H1 (cell line): ENCODE data around the gene RMND1. TPM values are rescaled to one million over a fixed set of nuclear protein-coding genes. Genes with fewer than 3 reads are reported as not detected.

ENCODE experiments used
- CTCF ChIA-PET: fragments of 300-600 bp; sonication (Branson Sonifier 250); formaldehyde crosslinking; loops from one replicate; lab custom pipeline; 2021; ENCODE audit not compliant: partially characterized antibody; lab: Charles Lee
- POLR2A ChIA-PET: fragments of 300-600 bp; sonication (Branson Sonifier 250); formaldehyde crosslinking; loops from one replicate; lab custom pipeline; 2021; ENCODE audit warnings: inconsistent platforms; ENCODE audit not compliant: partially characterized antibody; lab: Charles Lee
- DNase-seq, 2 experiments: peaks; one replicate each; pipeline versions ENCODE4 v3.0.0 to v3.0.0-alpha.2; 2010 to 2022; ENCODE audit warnings: low spot score in 2 of 2, low read depth in 1 of 2, mixed read lengths in 1 of 2
- FAIRE-seq: peaks from 2 replicates; lab custom pipeline; 2011; peaks lifted over from hg19 to GRCh38; lab: Jason Lieb, UNC
- H2AFZ ChIP-seq: 2 replicates; pipeline ENCODE4 v1.8.1; 2012; ENCODE audit warnings: low read length, inconsistent platforms
- H2AK5ac ChIP-seq: 2 replicates; pipeline ENCODE4 v1.6.1; 2013; ENCODE audit warnings: low read depth, low read length
- H2BK120ac ChIP-seq: replicated peaks from 2 replicates; pipeline ENCODE3; 2013; ENCODE audit warnings: low read depth, low read length, inconsistent platforms
- H2BK12ac ChIP-seq: 2 replicates; pipeline ENCODE4 v1.6.1; 2013; ENCODE audit warnings: low read depth, low read length
- H2BK15ac ChIP-seq: 2 replicates; pipeline ENCODE4 v1.6.1; 2013; ENCODE audit warnings: low read length
- H2BK20ac ChIP-seq: 2 replicates; pipeline ENCODE4 v1.6.1; 2013; ENCODE audit warnings: low read length
- H2BK5ac ChIP-seq: 2 replicates; pipeline ENCODE4 v1.6.1; 2013; ENCODE audit warnings: low read depth, low read length
- H3K14ac ChIP-seq: 2 replicates; pipeline ENCODE4 v1.6.1; 2013; ENCODE audit warnings: inconsistent platforms; ENCODE audit not compliant: insufficient read length
- H3K18ac ChIP-seq: 2 replicates; pipeline ENCODE4 v1.6.1; 2013; ENCODE audit warnings: low read length; ENCODE audit errors: extremely low read depth
- H3K23ac ChIP-seq: 2 replicates; pipeline ENCODE4 v1.6.1; 2013; ENCODE audit warnings: inconsistent platforms; ENCODE audit not compliant: insufficient read length
- H3K23me2 ChIP-seq: 2 replicates; pipeline ENCODE4 v1.6.1; 2013; ENCODE audit warnings: low read depth, low read length
- H3K27ac ChIP-seq: 2 replicates; pipeline ENCODE4 v1.6.1; 2011; ENCODE audit warnings: low read depth, low read length, inconsistent platforms
- H3K27me3 ChIP-seq, 4 experiments: replicated peaks in 1 of 4; 1 replicate in 1 of 4; 2 replicates in 3 of 4; pipeline versions ENCODE4 v1.6.1 to v1.8.1; 2011 to 2013; ENCODE audit warnings: low read length in 3 of 4, mild to moderate bottlenecking in 3 of 4, inconsistent platforms in 2 of 4, mixed read lengths in 2 of 4, moderate library complexity in 1 of 4; ENCODE audit not compliant: control insufficient read depth in 3 of 4, insufficient read depth in 3 of 4; ENCODE audit errors: extremely low read depth in 1 of 4
- H3K36me3 ChIP-seq, 4 experiments: 2 replicates each; pipeline versions ENCODE4 v1.6.1 to v1.8.1; 2011 to 2013; ENCODE audit warnings: mild to moderate bottlenecking in 4 of 4, low read length in 3 of 4, moderate library complexity in 2 of 4, control low read depth in 1 of 4, inconsistent platforms in 1 of 4; ENCODE audit not compliant: insufficient read depth in 4 of 4, control insufficient read depth in 2 of 4
- H3K4ac ChIP-seq: replicated peaks from 2 replicates; pipeline ENCODE3; 2013; ENCODE audit warnings: low read length, low read depth, mixed read lengths, inconsistent platforms; ENCODE audit not compliant: insufficient read length
- H3K4me1 ChIP-seq, 4 experiments: replicated peaks in 1 of 4; 1 replicate in 1 of 4; 2 replicates in 3 of 4; pipeline versions ENCODE4 v1.6.1 to v1.8.1; 2011 to 2013; ENCODE audit warnings: low read length in 3 of 4, inconsistent platforms in 2 of 4, mixed read lengths in 1 of 4; ENCODE audit not compliant: insufficient read depth in 4 of 4, control insufficient read depth in 3 of 4
- H3K4me2 ChIP-seq, 2 experiments: 2 replicates each; pipeline versions ENCODE4 v1.6.1 to v1.8.1; 2011 to 2013; ENCODE audit warnings: low read depth in 2 of 2, low read length in 2 of 2, control low read depth in 1 of 2, inconsistent platforms in 1 of 2, mild to moderate bottlenecking in 1 of 2; ENCODE audit not compliant: insufficient read depth in 1 of 2
- H3K4me3 ChIP-seq, 4 experiments: fragments of 200-600, 300-600 bp in 1 of 4; sonication (generic), shearing (Covaris generic), sonication (Bioruptor Twin) in 1 of 4; 2 replicates each; pipeline versions ENCODE4 v1.5.1 to v1.8.1; 2011 to 2016; ENCODE audit warnings: low read length in 4 of 4, low read depth in 3 of 4, control low read depth in 2 of 4, inconsistent platforms in 2 of 4, mild to moderate bottlenecking in 2 of 4, mixed read lengths in 1 of 4, moderate library complexity in 1 of 4; ENCODE audit not compliant: insufficient read depth in 2 of 4; ENCODE audit errors: extremely low read depth in 1 of 4
- H3K56ac ChIP-seq: replicated peaks from 2 replicates; pipeline ENCODE3; 2013; ENCODE audit warnings: low read depth, mild to moderate bottlenecking, mixed read lengths, low read length, inconsistent platforms; ENCODE audit not compliant: insufficient read length
- H3K79me1 ChIP-seq: 2 replicates; pipeline ENCODE4 v1.6.1; 2013; ENCODE audit warnings: low read depth, low read length, control low read depth
- H3K79me2 ChIP-seq, 2 experiments: 2 replicates each; pipeline versions ENCODE4 v1.6.1 to v1.8.1; 2012 to 2013; ENCODE audit warnings: low read length in 2 of 2, mild to moderate bottlenecking in 2 of 2, inconsistent platforms in 1 of 2; ENCODE audit not compliant: insufficient read depth in 2 of 2, control insufficient read depth in 1 of 2
- H3K9ac ChIP-seq, 4 experiments: replicated peaks in 1 of 4; 1 replicate in 1 of 4; 2 replicates in 3 of 4; pipeline versions ENCODE4 v1.6.1 to v1.8.1; 2011 to 2013; ENCODE audit warnings: low read depth in 3 of 4, low read length in 3 of 4, control low read depth in 2 of 4, mild to moderate bottlenecking in 2 of 4, moderate library complexity in 2 of 4, inconsistent platforms in 1 of 4; ENCODE audit errors: extremely low read depth in 1 of 4
- H3K9me3 ChIP-seq, 2 experiments: 2 replicates each; pipeline versions ENCODE4 v1.6.1 to v1.8.1; 2012 to 2013; ENCODE audit warnings: mild to moderate bottlenecking in 2 of 2, moderate library complexity in 2 of 2, control low read depth in 1 of 2, inconsistent platforms in 1 of 2, low read depth in 1 of 2, low read length in 1 of 2, mixed read lengths in 1 of 2; ENCODE audit not compliant: insufficient read depth in 2 of 2
- H4K20me1 ChIP-seq, 2 experiments: replicated peaks in 1 of 2; 2 replicates each; pipeline versions ENCODE3 to v1.8.1; 2011 to 2013; ENCODE audit warnings: inconsistent platforms in 2 of 2, low read length in 2 of 2, mild to moderate bottlenecking in 1 of 2; ENCODE audit not compliant: insufficient read depth in 2 of 2, control insufficient read depth in 1 of 2
- H4K5ac ChIP-seq: 2 replicates; pipeline ENCODE4 v1.6.1; 2013; ENCODE audit warnings: low read length, low read depth, mixed read lengths, inconsistent platforms; ENCODE audit not compliant: insufficient read length
- H4K8ac ChIP-seq: 2 replicates; pipeline ENCODE4 v1.8.0; 2013; ENCODE audit warnings: mild to moderate bottlenecking, moderate library complexity, low read length, inconsistent platforms; ENCODE audit not compliant: insufficient read depth; ENCODE audit errors: extremely low read depth
- H4K91ac ChIP-seq: replicated peaks from 2 replicates; pipeline ENCODE3; 2013; ENCODE audit warnings: low read length, mixed read lengths, inconsistent platforms; ENCODE audit not compliant: insufficient read length
- ATF2 ChIP-seq: IDR thresholded peaks from 2 replicates; pipeline ENCODE4 v1.6.1; 2012; ENCODE audit warnings: low read length, inconsistent platforms
- CTBP2 ChIP-seq: IDR thresholded peaks from 2 replicates; pipeline ENCODE4 v1.7.0; 2011; ENCODE audit warnings: borderline replicate concordance, mild to moderate bottlenecking, moderate library complexity, mixed read lengths, low read length; ENCODE audit not compliant: insufficient read depth, insufficient read length
- WGBS, 2 experiments: shearing (Covaris generic) in 1 of 2; methylation state at CpG; one replicate each; pipeline versions ENCODE4 v1.1.6 to v1.1.7; 2013 to 2015; ENCODE audit warnings: low lambda C conversion rate in 2 of 2, mixed read lengths in 2 of 2, inconsistent platforms in 1 of 2, low coverage in 1 of 2, missing lambda C conversion rate in 1 of 2; ENCODE audit not compliant: insufficient replicate concordance in 2 of 2, insufficient coverage in 1 of 2, insufficient read length in 1 of 2; ENCODE audit errors: extremely low coverage in 1 of 2, missing lambda C conversion rate in 1 of 2; 5-methylcytosine and 5-hydroxymethylcytosine counted together
- polyA plus RNA-seq, 7 experiments: library from polyadenylated mRNA; depleted of rRNA in 3 of 7; stranded (reverse) in 5 of 7; unstranded in 2 of 7; fragments of >200 nt in 5 of 7; fragments of 200-250 nt in 2 of 7; gene quantifications; 1 replicate in 5 of 7; 2 replicates in 1 of 7; 4 replicates in 1 of 7; pipeline versions ENCODE4 v1.2.1 to v1.2.3, GENCODE V29; 2011 to 2013; ENCODE audit warnings: missing spikeins in 2 of 7, mixed read lengths in 2 of 7
- total RNA-seq: library from RNA; stranded (reverse); fragmentation: NEBNext Ultra II Directional; extraction: Animal tissue kit (Norgen Biotek cat#: 25700); gene quantifications from 2 replicates; pipeline ENCODE4 v1.2.1, GENCODE V29; 2021

RMND1 gene
- total and polyA plus RNA-seq, 2 of the 8 experiments (the other 6 are each of a cell fraction or from before 2014, with no cell fraction given), result 7.3 to 21.9 TPM

- H2BK12ac ChIP-seq, result no peak overlapping the region
- WGBS, 2 experiments, result 88% methylated on average over 4 of the region's 4 CpGs; no CpG with 5 or more reads in 1 of the 2 experiments
- no peak overlapping the region for H3K27ac ChIP-seq
- no peak overlapping the region for H3K14ac ChIP-seq
- H3K4me1 ChIP-seq, result no peaks in the 10 kb centered on the region
- no peak overlapping the region for H3K23ac ChIP-seq
- no peaks in the 10 kb centered on the region for H3K79me2 ChIP-seq
- H2BK20ac ChIP-seq, result no peak overlapping the region
- DNase-seq (no peak), FAIRE-seq (no peak)
- no peak overlapping the region for H2AFZ ChIP-seq
- H3K18ac ChIP-seq, result no peak overlapping the region
- peaks cover 0 to 59% (median 35%) of the 10 kb centered on the region in 4 experiments for H3K36me3 ChIP-seq
- H2AK5ac ChIP-seq, result no peak overlapping the region
- ChIA-PET CTCF (interaction anchor here (1.3 kb wide), 1 partner anchor 16 kb away, joined by 3 read pairs; no protein-coding TSS in a partner anchor), POLR2A (interaction anchor here (0.8 kb wide), 1 partner anchor 23 kb away, joined by 3 read pairs; no protein-coding TSS in a partner anchor)
- no peak overlapping the region for H3K4me3 ChIP-seq
- no peaks in the 10 kb centered on the region for H3K23me2 ChIP-seq
- H4K20me1 ChIP-seq, result no peaks in the 10 kb centered on the region
- no peaks in the 10 kb centered on the region for H3K9me3 ChIP-seq
- H2BK5ac ChIP-seq, result no peak overlapping the region
- no peak overlapping the region for H2BK120ac ChIP-seq
- H3K9ac ChIP-seq, result no peak overlapping the region
- no peak overlapping the region for H4K8ac ChIP-seq
- no peak overlapping the region for H4K91ac ChIP-seq
- no peak overlapping the region for H3K4ac ChIP-seq
- H3K56ac ChIP-seq, result no peak overlapping the region
- no peaks in the 10 kb centered on the region for H3K27me3 ChIP-seq
- H2BK15ac ChIP-seq, result no peak overlapping the region
- H3K79me1 ChIP-seq, result no peaks in the 10 kb centered on the region; the same call in 1 of the 2 replicates
- H4K5ac ChIP-seq, result no peak overlapping the region
- no peak overlapping the region for H3K4me2 ChIP-seq
- TF ChIP-seq ATF2 (no peak), CTBP2 (no peak)
Observed at GRCh38 chr6:151422981-151423380, 28.9 kb downstream of the RMND1 start.
